Effector memory CD4-positive, alpha-beta T cell (primary cell): Measurements from ENCODE around the gene ITFG1.
"Not testable (repeated sequence)": the region's sequence is repeated elsewhere in the genome, so short reads cannot be mapped to it uniquely, and the experiment has no call there.

Experiments
- DNase-seq, 3 donors: peaks; one replicate each; pipeline ENCODE4 v3.0.0-alpha.2; 2020
- H3K27ac ChIP-seq: 2 replicates; pipeline ENCODE4 v1.7.0; 2013; ENCODE audit warnings: mild to moderate bottlenecking, low read length, moderate library complexity; ENCODE audit not compliant: insufficient read depth, poor library complexity, severe bottlenecking
- H3K27me3 ChIP-seq: replicated peaks from 2 replicates; pipeline ENCODE4 v1.7.0; 2013; ENCODE audit warnings: mild to moderate bottlenecking, low read length; ENCODE audit not compliant: insufficient read depth, control insufficient read depth, poor library complexity, severe bottlenecking
- H3K36me3 ChIP-seq: 2 replicates; pipeline ENCODE4 v1.7.0; 2013; ENCODE audit warnings: mild to moderate bottlenecking, low read length, moderate library complexity; ENCODE audit not compliant: control insufficient read depth, insufficient read depth
- H3K4me1 ChIP-seq: 2 replicates; pipeline ENCODE4 v1.7.0; 2013; ENCODE audit warnings: low read length, mild to moderate bottlenecking; ENCODE audit not compliant: control insufficient read depth, insufficient read depth, poor library complexity, severe bottlenecking
- H3K4me3 ChIP-seq: 2 replicates; pipeline ENCODE4 v1.7.0; 2013; ENCODE audit warnings: low read length, low read depth, mild to moderate bottlenecking; ENCODE audit not compliant: insufficient read depth, poor library complexity, severe bottlenecking
- H3K9me3 ChIP-seq: 2 replicates; pipeline ENCODE4 v1.7.0; 2013; ENCODE audit warnings: mild to moderate bottlenecking, low read length, moderate library complexity; ENCODE audit not compliant: control insufficient read depth

ITFG1 gene

GRCh38 chr16:47229053-47230050 is 231.5 kb downstream of the ITFG1 start:
- peaks cover 13% of the 10 kb centered on the region for H3K36me3 ChIP-seq
- DNase-seq = no peak
- no peak overlapping the region for H3K27ac ChIP-seq
- no peaks in the 10 kb centered on the region for H3K9me3 ChIP-seq
- no peaks in the 10 kb centered on the region for H3K4me1 ChIP-seq
- H3K4me3 ChIP-seq = no peak overlapping the region
- no peaks in the 10 kb centered on the region for H3K27me3 ChIP-seq

- no peak for DNase-seq
- H3K36me3 ChIP-seq = peaks cover 13% of the 10 kb centered on the region
- H3K4me3 ChIP-seq = no peak overlapping the region
These were observed 232.6 kb downstream of the ITFG1 start for GRCh38 chr16:47228241-47228640.

GRCh38 chr16:47213761-47214440 is 247.0 kb downstream of the ITFG1 start:
- Histone ChIP-seq H3K27ac (no peak overlapping the region), H3K9me3 (no peaks in the 10 kb centered on the region), H3K4me3 (no peak overlapping the region), H3K27me3 (no peaks in the 10 kb centered on the region), H3K36me3 (peaks cover 15% of the 10 kb centered on the region), H3K4me1 (no peaks in the 10 kb centered on the region)
- DNase-seq = no peak

More at GRCh38 chr16:47228241-47228640, 232.6 kb downstream of the ITFG1 start:
- no peaks in the 10 kb centered on the region for H3K9me3 ChIP-seq
- H3K4me1 ChIP-seq = no peaks in the 10 kb centered on the region
- H3K27me3 ChIP-seq = no peaks in the 10 kb centered on the region
- H3K27ac ChIP-seq = no peak overlapping the region

- Histone ChIP-seq H3K27ac (no peak overlapping the region), H3K9me3 (no peaks in the 10 kb centered on the region), H3K36me3 (peaks cover 5% of the 10 kb centered on the region), H3K4me3 (no peak overlapping the region), H3K4me1 (no peaks in the 10 kb centered on the region), H3K27me3 (no peaks in the 10 kb centered on the region)
- no peak for DNase-seq
These were observed 249.6 kb downstream of the ITFG1 start for GRCh38 chr16:47211218-47211617.

- no peak overlapping the region for H3K4me3 ChIP-seq
- DNase-seq = no peak
- no peaks in the 10 kb centered on the region for H3K4me1 ChIP-seq
- H3K27me3 ChIP-seq = no peaks in the 10 kb centered on the region
- H3K27ac ChIP-seq = no peak overlapping the region
- H3K9me3 ChIP-seq = no peaks in the 10 kb centered on the region
- no peaks in the 10 kb centered on the region for H3K36me3 ChIP-seq
These were observed 255.9 kb downstream of the ITFG1 start for GRCh38 chr16:47204736-47205504.

GRCh38 chr16:47203433-47203832 is 257.4 kb downstream of the ITFG1 start:
- not testable (repeated sequence) for H3K27ac ChIP-seq, H3K36me3 ChIP-seq, H3K9me3 ChIP-seq, H3K4me1 ChIP-seq, DNase-seq, H3K27me3 ChIP-seq, H3K4me3 ChIP-seq

GRCh38 chr16:47198180-47198575 is 262.7 kb downstream of the ITFG1 start:
- Histone ChIP-seq H3K36me3 (no peaks in the 10 kb centered on the region), H3K9me3 (no peaks in the 10 kb centered on the region), H3K27me3 (no peaks in the 10 kb centered on the region), H3K4me3 (no peak overlapping the region), H3K4me1 (no peaks in the 10 kb centered on the region), H3K27ac (no peak overlapping the region)
- no peak for DNase-seq

GRCh38 chr16:47197536-47198179 is 263.2 kb downstream of the ITFG1 start:
- no peak for DNase-seq
- Histone ChIP-seq H3K4me3 (no peak overlapping the region), H3K9me3 (no peaks in the 10 kb centered on the region), H3K4me1 (no peaks in the 10 kb centered on the region), H3K27me3 (no peaks in the 10 kb centered on the region), H3K36me3 (no peaks in the 10 kb centered on the region), H3K27ac (no peak overlapping the region)

- no peaks in the 10 kb centered on the region for H3K36me3 ChIP-seq
- no peaks in the 10 kb centered on the region for H3K4me1 ChIP-seq
- no peaks in the 10 kb centered on the region for H3K27me3 ChIP-seq
- H3K4me3 ChIP-seq = no peak overlapping the region
- H3K27ac ChIP-seq = no peak overlapping the region
- no peaks in the 10 kb centered on the region for H3K9me3 ChIP-seq
- no peak for DNase-seq
These were observed 264.4 kb downstream of the ITFG1 start for GRCh38 chr16:47196457-47196856.
